GM21423 (cell line): ENCODE results near the gene FAM53B.

Experiments used
- ATAC-seq: cut with Tn5 transposase; IDR thresholded peaks from one replicate; pipeline ENCODE4 v1.9.1; 2021; ENCODE audit warnings: mild to moderate bottlenecking, moderate library complexity; ENCODE audit not compliant: unreplicated experiment

Gene FAM53B

DNA sequence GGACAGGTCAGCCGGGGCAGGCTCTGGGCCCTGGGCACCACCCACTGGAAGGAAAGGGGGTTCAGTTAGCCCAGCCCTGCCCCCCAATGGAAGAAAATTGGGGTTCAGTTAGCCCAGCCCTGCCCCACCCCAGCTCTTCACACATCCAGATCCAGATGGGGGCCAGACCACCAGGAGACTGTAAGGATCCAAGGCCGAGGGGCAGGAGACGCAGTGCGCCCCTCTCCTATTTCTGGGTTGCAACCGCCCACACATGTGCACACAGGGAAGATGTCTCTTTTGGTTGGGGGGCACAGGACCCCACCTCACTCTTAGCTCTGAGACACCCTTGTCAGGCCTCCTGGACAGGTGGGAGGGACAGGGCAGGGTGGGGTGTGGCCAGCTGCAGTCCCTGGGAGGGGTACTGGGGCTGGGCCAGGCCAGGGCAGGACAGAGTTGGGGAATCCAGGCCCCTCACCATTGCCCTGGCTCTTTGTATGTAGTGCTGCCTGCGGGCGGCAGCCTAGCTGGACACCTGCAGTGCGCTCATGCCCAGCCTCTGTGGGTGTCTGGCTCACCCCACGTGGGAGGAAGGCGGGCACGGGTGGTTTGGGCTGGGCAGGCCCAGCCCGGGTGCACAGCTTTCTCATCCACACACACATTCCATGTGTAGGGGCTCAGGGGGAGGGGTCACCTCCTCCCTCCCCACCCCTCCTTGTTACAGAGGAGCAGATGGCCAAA is 141.4 kb downstream of the FAM53B start:
- ATAC-seq: no peak

DNA sequence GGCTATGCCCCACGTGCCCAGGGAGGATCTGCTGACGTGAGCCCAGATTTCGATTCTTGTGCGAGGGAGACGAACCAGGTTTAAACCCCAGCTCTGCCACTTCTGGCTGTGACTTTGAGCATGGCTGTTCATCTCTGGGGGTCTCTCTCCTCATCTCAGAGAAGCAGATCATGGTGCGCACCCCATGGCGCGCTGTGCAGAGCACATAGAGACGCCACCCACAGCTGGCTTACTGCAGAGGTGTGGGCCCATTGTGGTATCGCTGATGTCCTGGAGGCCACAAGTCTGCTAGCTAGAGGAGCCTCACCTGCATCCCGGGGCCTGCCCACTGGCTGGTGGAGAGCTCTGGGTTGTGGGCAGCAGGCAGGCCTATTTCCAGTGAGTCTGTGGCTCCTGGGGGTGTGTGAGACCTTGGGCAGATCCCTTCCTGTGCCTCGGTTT is 142.0 kb downstream of the FAM53B start:
- no peak for ATAC-seq

DNA sequence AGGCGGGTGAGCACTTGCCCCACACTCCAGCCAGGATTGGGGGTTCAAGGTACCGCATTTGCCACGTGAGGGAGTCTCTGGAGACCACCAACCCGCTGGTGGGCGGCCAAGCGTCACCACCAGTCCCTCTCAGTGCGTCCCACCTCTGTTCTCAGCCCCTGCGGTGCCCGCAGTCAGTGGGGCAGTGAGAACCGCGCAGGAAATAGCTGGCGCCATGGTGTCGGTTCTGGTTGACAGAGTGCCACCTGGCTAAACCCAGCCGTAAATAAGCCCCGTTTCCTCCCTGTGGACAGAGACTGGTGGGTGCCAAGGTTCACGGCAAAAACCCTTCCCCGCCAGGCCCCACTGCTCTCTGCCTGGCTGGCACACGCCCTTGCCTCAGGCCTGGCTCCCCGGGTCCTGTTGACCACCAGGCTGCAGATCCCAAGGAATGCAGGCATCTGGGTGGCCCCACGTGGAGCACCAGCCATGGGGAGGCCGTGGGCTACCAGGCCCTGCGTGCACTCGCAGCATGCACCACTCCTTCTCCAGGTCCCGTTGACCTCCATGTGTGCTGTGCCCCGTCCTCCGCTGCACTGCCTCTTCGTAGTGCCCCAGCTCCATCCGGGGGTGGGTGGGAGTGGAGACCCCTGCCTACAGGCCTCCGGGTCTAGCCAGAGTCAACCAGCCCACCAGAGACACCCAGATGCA is 142.6 kb downstream of the FAM53B start:
- peak; percentile 49 for ATAC-seq

DNA sequence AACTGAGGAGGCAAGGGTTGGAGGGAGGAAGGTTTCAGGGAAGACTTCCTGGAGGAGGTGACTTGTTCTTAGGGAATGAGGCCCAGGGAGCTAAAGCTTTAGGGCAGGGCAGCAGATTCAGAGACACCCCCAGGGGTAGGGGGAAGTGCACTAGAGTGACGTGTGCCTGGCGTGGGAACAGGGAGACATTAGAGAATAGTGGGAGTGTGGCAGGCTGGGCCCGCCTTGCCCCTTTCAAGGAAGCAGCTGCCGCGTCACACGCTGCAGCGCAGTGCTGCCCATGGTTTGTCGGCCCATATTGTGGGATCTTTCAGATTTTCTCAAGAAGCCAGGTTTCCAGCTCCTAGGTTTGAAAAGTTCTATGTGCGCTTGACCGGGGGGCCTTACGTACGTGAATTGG is 143.2 kb downstream of the FAM53B start:
- ATAC-seq: no peak

DNA sequence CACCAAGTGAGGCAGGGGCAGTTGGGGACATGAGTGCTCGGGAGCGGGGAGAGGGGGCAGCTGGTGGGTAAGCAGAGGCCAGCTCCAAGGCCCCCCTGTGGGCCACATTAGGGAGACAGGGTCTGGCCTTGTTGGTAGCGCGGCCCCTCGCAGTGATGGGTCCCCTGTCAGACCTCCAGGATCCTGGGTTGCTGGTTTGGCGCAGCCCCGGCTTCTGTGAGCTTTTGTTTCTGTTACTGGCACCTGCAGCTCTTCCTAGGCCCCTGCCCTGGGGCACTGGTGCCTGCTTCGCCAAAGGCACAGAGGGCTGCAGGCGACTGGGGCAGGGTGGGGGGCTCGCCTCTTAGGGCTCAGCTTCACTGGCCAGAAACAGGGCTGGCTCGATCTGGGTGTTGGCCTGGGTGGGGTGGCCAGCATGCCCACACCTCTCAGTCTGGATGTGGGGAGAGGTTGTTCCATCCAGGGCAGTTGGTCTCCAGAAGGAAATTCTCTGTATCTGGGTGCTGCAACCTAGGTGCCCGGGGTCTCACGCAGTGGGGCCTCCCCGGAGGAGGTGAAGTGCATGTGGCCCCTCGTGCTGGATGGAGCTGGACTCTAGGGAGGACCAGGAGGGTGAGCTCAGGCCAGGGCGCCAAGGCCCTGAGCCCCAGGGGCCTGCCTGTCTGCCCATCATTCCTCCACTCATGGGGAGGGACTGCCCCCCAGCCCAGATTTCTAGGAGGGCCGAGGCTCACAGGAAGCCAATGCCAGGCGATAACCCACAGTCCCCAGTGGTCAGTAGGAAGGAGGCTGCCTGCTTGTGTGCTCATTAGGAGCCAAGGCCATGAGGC is 143.9 kb downstream of the FAM53B start:
- ATAC-seq: no peak

DNA sequence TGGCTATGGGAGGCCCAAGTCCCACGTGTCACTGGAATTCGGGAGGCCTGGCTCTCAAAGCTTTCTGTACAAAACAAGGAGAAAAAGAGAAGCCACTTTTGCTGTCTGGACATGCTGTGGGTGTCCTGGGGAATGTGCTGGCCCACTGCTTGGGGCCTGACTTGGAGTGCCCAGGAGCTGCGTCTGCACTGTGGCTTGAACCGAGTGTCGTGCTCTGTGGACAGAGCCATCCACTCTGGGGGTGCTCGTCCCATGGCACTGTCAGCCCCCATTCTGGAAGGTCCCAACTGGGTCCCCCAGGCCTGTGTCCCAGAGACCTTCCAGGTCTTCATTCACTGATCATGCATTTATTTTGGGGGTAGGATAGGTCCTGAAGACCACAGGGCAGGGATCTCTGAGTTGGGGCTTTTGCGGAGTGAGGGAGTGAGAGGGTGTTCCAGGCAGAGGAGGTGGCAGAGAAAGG is 144.6 kb downstream of the FAM53B start:
- no peak for ATAC-seq

DNA sequence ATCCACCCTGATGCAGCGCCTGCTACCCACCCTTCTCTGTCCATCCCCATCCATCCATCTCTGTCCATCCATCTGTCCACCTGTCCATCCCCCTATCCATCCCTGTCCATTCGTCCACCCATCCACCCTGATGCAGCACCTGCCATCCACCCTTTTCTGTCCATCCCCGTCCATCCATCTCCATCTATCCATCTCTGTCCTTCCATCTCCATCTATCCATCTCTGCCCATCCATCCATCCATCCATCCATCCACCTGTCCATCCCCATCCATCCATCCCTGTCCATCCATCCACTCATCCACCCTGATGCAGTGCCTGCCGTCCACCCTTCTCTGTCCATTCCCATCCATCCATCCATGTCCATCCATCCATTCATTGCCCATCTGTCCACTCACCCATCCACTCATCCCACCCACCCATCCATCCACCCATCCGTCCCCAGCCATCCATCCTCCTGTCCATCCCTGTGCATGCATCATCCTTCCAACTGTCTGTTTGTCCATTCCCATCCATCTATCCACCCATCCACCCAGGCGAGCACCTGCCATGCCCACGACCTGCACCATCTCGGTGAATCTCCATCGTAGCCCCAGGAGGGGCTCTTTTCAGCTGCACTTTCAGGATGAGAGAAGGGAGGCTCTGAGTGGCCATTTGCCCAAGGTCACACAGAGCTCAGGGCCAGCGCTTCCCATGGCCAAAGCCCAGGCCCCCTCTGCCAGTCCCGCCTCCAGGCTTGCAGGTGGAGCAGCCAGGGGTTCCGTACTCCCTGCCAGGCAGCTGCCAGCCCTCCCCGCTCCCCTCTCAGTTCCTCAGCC is 145.2 kb downstream of the FAM53B start:
- ATAC-seq: no peak

DNA sequence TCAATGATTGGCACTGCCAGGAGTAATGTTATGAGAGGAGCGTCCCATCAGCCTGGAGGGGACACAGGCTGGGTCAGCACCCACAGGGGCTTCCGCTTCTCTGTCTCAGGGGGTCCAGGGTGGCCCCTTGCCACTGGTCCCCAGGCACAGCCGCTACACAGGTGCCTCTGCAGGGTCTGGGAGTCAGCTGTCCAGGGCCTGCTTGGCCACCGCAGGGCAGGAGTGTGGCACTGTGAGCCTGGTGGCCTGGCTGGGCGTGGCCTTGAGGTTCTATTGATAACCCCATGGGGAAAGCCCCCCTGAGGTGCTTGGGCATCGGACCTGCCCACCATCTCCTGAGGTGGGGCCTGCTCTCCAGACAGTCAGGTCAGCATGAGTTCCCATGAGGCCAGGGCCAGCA is 146.0 kb downstream of the FAM53B start:
- no peak for ATAC-seq

DNA sequence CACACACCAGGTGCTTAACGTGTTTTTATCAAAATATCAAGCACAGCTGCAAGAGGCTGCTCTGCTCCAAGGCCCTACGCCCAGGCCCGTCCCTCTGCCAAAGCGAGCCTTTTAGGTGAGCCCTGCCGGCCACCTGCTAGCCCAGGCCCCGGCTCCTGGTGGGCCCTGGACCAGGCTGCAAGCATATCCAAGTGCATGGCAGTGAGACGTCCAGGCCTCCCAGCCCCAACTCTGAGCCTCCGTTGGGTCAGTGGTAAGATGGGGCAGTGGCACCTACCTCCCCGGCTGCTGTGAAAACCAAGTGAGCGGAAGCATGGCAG is 146.4 kb downstream of the FAM53B start:
- ATAC-seq: no peak

DNA sequence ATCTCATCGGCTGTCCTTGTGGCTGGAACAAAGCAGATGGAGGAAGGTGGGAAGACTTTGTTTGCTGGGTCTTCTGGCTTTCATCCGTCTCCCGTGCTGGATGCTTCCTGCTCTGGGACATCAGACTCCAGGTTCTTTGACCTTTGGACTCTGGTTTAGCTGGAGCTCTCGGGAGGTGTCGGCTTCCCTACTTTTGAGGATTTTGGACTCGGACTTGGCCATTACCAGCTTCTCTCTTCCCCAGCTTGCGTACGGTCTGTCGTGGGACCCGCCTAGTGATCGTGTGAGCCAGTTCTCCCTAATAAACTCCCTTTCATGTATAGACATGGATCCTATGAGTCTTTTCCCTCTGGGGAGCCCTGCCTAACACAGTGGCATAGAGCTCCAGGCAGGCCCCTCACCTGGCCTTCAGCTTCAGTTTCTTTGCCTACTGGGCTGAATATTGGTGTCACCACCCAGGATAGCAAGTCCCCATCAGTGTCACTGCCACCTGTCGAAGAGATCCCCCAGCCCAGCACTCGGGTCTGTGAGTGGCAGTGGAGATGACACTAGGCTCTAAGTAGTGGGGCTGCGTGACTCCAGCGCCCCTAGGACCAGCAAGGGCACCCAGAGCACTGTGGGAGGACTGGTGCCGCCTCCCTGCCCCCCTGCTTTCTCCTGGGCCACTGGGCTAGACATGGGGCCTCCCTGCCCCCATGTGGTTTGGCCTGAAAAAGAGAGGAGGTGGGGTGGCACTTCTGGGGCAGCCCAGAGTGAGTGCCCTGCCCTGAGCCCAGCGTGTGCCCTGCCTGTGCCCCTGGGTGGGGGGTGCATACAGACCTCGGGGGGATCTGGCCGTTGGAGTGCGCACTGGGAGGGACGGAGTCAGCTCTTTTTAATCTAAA is 147.0 kb downstream of the FAM53B start:
- ATAC-seq: no peak

DNA sequence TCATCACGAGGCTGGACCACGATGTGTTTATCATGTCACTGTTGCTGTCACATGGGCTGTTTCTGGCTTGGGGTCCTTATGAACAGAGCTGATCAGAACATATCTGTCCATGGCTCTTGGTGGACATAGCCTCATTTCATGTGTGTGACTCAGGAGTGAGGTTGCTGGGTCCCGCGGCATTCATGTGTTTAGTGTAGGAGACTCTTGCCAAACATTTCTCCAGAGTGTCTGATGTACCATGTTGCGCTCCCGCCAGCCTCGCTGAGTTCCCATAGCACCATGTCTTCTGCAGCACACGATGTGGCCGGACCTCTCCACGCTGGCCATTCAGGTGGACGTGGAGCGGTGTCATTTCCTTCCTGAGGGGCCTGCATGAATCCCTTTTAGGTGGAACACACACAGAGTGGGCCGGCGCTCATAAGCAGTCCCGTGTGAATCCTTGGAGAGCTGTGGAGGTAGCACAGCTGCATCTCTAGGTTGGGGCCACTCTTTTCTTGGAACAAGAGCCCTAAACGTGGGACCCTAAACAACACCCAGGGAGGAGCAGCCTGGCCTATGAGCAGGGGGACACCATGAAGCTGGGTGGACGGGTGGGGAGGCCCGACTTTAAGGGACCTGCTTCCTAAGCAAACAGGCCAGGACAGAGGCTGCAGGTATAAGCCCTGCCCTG is 147.9 kb downstream of the FAM53B start:
- no peak for ATAC-seq

DNA sequence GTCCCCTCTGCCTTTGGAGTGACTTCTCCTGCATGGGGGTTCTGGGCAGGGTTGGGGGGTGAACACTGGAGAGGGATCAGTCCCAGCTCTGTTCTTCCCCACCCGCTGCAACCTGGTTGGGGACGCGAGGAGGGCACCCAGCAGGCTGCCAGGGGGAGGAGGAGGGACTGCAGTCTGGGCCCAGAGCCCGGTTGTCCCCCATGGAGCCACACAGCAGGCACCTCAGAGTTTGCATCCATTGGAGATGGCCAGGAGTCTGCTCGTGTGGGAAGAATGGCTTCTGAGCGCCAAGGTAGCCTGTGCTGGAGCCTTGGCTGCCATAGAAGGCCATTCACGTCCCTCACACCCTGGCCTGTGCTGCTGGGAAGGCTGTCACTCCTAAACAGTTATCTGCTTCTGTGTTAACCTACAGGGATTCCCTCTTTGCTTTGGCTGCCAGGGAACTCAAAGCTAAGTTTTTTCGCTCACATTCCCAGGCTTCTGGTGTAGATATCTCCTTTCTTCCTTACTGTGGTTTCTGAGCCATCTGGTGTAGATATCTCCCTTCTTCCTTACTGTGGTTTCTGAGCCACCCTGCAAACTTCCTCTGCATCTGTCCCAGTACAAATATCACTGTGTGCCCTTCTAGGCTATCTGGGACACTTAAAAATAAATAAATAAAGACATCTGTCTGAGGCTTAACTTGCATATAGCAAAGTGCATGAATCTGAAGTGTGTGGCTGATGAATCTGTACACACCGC is 148.9 kb downstream of the FAM53B start:
- ATAC-seq: no peak

DNA sequence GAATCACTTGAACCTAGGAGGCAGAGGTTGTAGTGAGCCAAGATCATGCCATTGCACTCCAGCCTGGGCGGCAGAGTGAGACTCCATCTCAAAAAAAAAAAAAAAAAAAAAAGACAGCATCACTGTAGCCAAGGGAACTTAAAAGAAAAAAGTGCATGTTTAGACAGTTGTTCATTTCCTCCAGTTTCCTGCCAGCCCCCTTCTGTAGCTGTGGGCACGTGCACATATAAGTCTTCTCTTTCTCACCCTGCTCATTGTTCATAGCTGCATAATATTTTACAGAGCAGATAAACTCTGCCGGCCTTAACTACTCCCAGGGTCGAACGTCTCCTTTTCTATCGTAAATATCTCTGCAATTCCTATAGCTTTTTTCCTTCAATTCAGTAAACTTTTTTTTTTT is 149.9 kb downstream of the FAM53B start:
- ATAC-seq: no peak

DNA sequence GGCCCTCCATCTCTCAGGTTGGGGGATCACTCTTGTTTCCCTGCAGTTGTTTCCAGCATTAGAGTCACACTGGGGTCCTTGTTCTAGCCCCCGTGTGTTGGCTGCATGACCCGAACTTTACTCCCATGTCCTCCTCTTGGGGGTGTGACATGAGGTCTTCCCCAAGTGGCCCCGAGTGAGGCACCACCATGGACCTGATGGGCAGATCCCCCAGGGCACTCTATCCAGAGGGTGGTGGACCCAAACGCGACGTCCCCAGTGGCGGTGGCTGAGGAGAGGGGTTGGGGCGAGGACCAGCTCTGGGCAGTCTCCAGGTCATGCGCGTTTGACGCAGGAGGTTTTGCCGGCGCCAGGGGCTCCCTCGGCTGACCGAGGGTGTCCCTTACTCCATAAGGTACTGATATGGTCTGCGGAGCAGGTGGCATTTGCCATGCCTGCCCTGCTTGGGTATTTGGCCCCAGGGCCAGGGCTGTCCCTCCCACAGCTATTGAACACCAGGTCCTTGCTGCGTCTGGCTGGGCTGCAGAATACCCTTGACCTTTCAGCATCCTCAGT is 150.7 kb downstream of the FAM53B start:
- ATAC-seq: no peak

DNA sequence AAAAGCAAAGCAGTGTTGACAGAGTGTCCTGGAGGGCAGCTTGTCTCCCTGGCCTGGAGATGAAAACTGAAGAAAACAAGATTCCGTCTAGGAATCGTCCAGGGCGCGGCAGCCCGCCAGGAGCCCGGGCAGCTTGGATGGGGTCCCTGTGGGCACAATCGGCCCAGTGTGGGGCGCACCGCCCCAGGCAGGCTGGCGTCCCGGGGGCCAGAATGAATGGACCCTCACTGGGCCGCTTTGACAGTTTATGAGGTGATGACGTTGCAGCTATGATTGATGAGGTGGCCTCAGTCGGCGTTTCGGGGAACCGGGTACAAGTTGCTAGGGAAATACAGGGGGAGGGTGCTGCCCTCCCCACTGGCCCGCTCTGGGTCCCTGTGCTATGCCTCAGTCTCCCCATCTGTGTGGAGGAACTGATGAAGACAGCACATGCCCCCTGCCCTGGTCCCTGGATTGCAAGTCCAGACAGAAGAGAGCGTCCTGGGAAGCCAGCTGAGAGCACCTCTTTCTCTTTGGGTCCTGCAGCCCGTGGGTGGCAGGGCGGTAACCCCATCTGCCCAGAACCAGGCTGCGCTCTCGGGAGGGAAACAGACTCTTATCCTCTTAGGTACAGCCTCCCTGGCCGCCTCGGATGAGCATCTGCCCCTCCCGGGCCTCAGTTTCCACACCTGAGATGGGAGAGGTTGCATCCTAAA is 151.3 kb downstream of the FAM53B start:
- ATAC-seq: no peak

DNA sequence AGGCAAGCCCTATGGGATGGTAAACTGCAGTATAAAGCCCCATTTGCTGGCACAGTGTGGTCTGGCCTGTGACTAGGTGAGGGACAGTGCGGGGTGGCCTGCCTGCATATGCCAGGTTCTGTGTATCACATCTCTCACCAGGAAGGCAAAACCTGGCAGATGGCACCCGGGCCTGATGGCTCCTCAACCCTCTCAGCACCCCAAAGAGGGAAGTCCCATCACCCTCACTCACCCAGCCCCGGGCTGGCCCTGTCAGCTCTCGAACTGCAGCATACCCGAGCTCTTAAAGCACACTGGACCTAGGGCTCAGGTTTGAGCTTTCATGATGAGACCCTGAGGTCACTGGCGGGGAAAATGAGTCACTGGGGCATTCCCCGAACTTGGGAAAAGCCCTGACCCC is 152.1 kb downstream of the FAM53B start:
- no peak for ATAC-seq

DNA sequence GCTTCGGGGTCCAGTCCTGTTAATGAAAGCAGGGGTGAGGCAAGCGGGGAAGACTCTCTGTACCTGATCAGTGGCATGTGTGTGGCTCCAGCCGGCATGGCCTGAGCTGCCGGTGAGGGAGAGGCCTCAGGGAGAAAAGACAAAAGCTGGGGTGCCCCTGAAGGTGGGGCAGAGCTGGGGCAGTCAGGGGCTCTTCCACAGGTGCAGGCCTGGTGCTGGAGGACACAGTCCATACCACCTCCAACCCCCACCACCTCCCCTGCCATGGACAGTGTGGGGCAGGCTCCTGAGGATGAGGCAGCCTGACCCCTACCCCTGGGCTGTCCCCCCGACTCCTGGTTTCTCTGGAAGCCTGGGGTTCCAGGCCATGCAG is 153.1 kb downstream of the FAM53B start:
- no peak for ATAC-seq
